Nephron progenitor cell (in vitro differentiated cells): Measurements from ENCODE around the gene CD37.
"Not testable (repeated sequence)": the region's sequence is repeated elsewhere in the genome, so short reads cannot be mapped to it uniquely, and the experiment has no call there.

Experiments used
- DNase-seq: peaks from one replicate; pipeline ENCODE4 v3.0.0; 2021
- H3K27ac Mint-ChIP-seq: 2 replicates; pipeline ENCODE4 v1.8.0; 2021; ENCODE audit warnings: mild to moderate bottlenecking, moderate library complexity, mixed read lengths
- H3K27me3 Mint-ChIP-seq: 2 replicates; pipeline ENCODE4 v1.8.0; 2021; ENCODE audit warnings: mild to moderate bottlenecking, low read depth, mixed read lengths; ENCODE audit not compliant: poor library complexity
- H3K36me3 Mint-ChIP-seq: 2 replicates; pipeline ENCODE4 v1.8.0; 2021; ENCODE audit warnings: low read depth, mixed read lengths
- H3K4me1 Mint-ChIP-seq: 2 replicates; pipeline ENCODE4 v1.8.0; 2021; ENCODE audit warnings: mixed read lengths
- H3K4me3 Mint-ChIP-seq: 2 replicates; pipeline ENCODE4 v1.8.0; 2021; ENCODE audit warnings: mild to moderate bottlenecking, moderate library complexity, mixed read lengths
- H3K9me3 Mint-ChIP-seq: 2 replicates; pipeline ENCODE4 v1.8.0; 2021; ENCODE audit warnings: mild to moderate bottlenecking, moderate library complexity, mixed read lengths
- TF ChIP-seq, protein P1 (sequence below): fragments of 200-600 bp; sonication (generic); IDR thresholded peaks from 2 replicates; pipeline ENCODE4 v1.5.0; 2021; ENCODE audit warnings: antibody characterized with exemption

The CD37 gene

DNA sequence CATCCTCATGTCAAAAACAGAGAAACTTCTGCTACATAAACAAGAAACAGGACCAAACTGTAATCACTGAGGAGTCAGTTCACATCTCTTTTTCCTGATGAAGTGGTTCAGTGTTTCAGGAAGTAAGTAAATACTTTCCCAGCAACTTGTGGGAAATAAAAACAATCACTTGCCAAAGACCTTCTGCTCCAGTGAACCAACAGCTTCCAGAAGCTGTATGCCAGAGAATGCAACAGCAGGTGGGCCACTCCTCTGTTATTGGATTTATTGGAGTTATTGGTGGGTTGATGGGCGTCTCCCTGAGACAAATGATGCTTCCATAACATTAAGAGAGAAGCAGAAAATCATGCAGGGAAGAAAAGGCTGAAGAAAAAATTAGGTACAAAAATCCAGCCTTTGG lies 20.1 kb upstream of the CD37 start:
- Mint-ChIP-seq H3K9me3 (peaks cover 36% of the 10 kb centered on the region), H3K36me3 (peaks cover 68% of the 10 kb centered on the region), H3K27ac (peak overlapping the region; percentile 19), H3K27me3 (peaks cover 3% of the 10 kb centered on the region), H3K4me1 (peaks cover 15% of the 10 kb centered on the region), H3K4me3 (no peak overlapping the region)
- DNase-seq = no peak
- TF ChIP-seq, protein P1, sequence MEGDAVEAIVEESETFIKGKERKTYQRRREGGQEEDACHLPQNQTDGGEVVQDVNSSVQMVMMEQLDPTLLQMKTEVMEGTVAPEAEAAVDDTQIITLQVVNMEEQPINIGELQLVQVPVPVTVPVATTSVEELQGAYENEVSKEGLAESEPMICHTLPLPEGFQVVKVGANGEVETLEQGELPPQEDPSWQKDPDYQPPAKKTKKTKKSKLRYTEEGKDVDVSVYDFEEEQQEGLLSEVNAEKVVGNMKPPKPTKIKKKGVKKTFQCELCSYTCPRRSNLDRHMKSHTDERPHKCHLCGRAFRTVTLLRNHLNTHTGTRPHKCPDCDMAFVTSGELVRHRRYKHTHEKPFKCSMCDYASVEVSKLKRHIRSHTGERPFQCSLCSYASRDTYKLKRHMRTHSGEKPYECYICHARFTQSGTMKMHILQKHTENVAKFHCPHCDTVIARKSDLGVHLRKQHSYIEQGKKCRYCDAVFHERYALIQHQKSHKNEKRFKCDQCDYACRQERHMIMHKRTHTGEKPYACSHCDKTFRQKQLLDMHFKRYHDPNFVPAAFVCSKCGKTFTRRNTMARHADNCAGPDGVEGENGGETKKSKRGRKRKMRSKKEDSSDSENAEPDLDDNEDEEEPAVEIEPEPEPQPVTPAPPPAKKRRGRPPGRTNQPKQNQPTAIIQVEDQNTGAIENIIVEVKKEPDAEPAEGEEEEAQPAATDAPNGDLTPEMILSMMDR = no peak

DNA sequence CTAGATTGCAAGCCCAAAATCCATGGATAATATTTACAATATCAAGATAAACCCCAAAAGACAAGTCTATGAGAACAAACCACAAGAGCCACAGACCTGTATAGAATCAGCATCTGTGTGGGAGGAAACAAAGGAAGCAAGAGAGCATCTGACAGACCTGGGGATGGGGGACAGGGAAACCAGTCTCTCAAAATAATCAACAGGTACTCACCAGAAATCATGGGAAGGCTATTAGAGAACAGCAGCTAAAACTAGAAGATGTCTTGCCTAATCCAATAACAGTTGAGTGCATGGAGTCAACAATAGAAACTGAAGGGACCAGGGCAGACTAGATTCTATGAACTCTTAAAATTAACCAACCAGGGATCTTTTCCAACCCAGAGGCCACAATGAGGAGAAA lies 18.9 kb upstream of the CD37 start:
- H3K4me1 Mint-ChIP-seq = peaks cover 15% of the 10 kb centered on the region
- TF ChIP-seq, protein P1 = no peak
- H3K36me3 Mint-ChIP-seq = peaks cover 68% of the 10 kb centered on the region
- H3K27ac Mint-ChIP-seq = no peak overlapping the region
- no peak overlapping the region for H3K4me3 Mint-ChIP-seq
- DNase-seq = no peak
- H3K9me3 Mint-ChIP-seq = peaks cover 48% of the 10 kb centered on the region
- peaks cover 3% of the 10 kb centered on the region for H3K27me3 Mint-ChIP-seq

DNA sequence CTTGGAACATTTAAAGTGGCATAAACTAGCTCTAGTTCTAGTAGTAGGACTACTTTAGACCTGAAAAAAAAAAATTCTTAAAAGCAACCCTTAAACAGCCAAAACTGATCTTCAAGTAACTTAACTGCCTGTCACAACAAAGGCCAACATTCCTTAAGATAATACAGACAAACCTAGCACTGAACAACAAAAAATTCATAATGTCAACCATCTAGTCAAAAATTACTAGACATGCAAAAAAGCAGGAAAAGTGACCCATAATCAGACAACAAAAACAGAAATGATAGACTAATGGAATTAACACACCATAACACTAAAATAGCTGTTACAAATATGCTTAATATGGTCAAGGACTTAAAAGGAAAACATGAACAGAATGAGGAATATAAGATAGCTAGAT lies 16.9 kb upstream of the CD37 start:
- H3K4me1 Mint-ChIP-seq = peaks cover 15% of the 10 kb centered on the region
- no peak for DNase-seq
- H3K4me3 Mint-ChIP-seq = no peak overlapping the region
- TF ChIP-seq, protein P1 = no peak
- H3K27me3 Mint-ChIP-seq = no peaks in the 10 kb centered on the region
- H3K27ac Mint-ChIP-seq = no peak overlapping the region
- H3K9me3 Mint-ChIP-seq = peaks cover 68% of the 10 kb centered on the region
- peaks cover 76% of the 10 kb centered on the region for H3K36me3 Mint-ChIP-seq

DNA sequence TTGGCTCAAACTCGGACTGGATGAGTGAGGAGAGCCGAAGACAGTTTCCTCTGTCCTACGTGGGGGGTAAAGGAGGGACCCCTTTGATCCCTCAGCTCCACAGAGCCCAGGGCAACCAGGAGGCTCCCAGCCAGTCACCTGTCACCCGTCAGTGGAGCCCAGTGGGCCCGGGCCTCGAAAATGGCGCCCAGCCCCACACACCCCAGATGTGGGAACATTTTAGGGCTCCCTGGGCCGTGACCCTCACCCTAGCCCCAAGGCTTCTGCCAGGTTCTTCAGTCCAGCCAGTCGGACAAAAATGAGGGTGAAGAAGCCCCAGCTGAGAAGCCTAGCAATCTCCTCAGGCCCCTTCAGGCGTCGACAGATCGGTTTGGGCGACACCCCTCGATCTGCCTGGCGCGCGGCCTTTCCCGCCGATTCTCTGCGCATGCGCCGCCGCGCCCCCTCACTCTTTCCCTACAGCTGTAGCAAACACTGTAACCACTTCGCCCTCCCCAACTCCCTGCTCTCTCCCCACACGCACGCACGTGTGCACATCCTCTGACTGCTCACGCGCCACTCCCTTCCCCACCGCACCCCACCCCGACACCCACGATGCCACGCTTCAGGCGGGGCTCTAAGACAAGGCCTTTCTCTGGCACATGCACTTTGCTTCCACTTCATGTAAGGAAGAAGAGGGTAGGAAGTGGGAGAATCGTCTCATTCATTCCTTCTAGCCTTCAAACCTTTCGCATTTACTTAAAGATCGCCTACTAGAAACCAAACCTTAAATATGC lies 10.2 kb upstream of the CD37 start, which contains the start of gene SLC6A16:
SLC6A16 (minus strand) TSS at position 391 of the 776 bp plus-strand sequence. CDS start 13,844 bp downstream, outside the sequence.
- peaks cover 75% of the 10 kb centered on the region for H3K36me3 Mint-ChIP-seq

DNA sequence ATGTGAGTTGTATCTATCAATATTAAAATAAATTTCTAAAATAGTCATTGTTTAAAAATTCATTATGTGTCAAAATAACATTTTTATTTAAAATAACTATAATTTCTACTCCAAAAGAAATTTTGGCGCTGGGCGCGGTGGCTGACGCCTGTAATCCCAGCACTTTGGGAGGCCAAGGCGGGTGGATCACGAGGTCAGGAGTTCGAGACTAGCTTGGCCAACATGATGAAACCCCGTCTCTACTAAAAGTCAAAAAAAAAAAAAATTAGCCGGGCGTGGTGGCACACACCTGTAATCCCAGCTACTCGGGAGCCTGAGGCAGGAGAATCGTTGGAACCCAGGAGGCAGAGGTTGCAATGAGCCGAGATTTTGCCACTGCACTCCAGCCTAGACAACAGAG lies 9.4 kb upstream of the CD37 start:
- H3K27me3 Mint-ChIP-seq, DNase-seq, H3K4me1 Mint-ChIP-seq, H3K27ac Mint-ChIP-seq, H3K4me3 Mint-ChIP-seq: not testable (repeated sequence)
- peaks cover 32% of the 10 kb centered on the region for H3K9me3 Mint-ChIP-seq
- peaks cover 73% of the 10 kb centered on the region for H3K36me3 Mint-ChIP-seq

More for the DNA sequence above, 10.2 kb upstream of the CD37 start, which contains the start of gene SLC6A16:
- no peak within 1 kb of the TSS for H3K27ac Mint-ChIP-seq
- TF ChIP-seq, protein P1 = no peak
- peaks cover 4% of the 10 kb centered on the region for H3K27me3 Mint-ChIP-seq
- no peak within 1 kb of the TSS for H3K4me3 Mint-ChIP-seq
- H3K9me3 Mint-ChIP-seq = peaks cover 40% of the 10 kb centered on the region
- H3K4me1 Mint-ChIP-seq = peaks cover 3% of the 10 kb centered on the region
- DNase-seq = no peak

DNA sequence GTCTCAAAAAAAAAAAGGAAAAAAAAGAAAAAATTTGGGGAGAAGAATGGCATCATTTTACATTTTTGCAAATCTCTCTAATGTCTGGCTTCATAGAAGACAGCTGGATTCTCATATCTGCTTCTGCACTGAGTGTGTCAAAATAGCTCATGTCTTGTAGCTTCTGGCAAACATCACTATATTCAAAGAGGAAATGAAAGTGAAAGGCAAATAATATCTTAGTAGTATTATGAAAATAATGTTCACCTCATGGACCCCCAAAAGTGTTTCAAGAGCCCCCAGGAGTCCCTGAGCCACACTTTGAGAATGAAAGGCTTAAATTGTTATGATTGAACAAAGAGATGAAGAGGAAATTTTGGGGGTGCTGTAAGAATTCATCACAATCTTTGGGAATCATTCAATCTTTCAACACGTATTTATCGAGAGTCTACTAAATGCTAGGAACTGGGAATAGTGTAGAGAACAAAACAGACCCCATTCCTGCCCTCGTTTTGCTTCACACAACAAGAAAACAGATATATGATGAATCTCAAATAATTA lies 9.0 kb upstream of the CD37 start:
- peaks cover 28% of the 10 kb centered on the region for H3K9me3 Mint-ChIP-seq
- DNase-seq = no peak
- H3K4me3 Mint-ChIP-seq = no peak overlapping the region
- H3K36me3 Mint-ChIP-seq = peaks cover 73% of the 10 kb centered on the region
- TF ChIP-seq, protein P1 = no peak
- peaks cover 12% of the 10 kb centered on the region for H3K4me1 Mint-ChIP-seq
- H3K27ac Mint-ChIP-seq = no peak overlapping the region
- H3K27me3 Mint-ChIP-seq = peaks cover 4% of the 10 kb centered on the region
